Natural killer cell treated with Interleukin-12 subunit alpha and Interleukin-12 subunit beta and Interleukin-15 and Interleukin-18, amount 100 ng/mL, for 72 hours (primary cell): Measurements from ENCODE around the gene BBOX1. TPM values are rescaled to one million over a fixed set of nuclear protein-coding genes. Genes with fewer than 3 reads are reported as not detected.
"Not testable (repeated sequence)": the region's sequence is repeated elsewhere in the genome, so short reads cannot be mapped to it uniquely, and the experiment has no call there.

Source experiments
- ATAC-seq, 2 donors: fragments of 150-1000 bp; cut with Tn5 transposase in 1 of 2; sonication (Bioruptor Pico), chemical (Tn5 transposase) in 1 of 2; 2 replicates each; pipeline ENCODE4 v1.10.0; 2021
- DNase-seq: peaks from one replicate; pipeline ENCODE4 v3.0.0; 2022; ENCODE audit warnings: low spot score
- H3K27ac Mint-ChIP-seq, 2 donors: 1 replicate in 1 of 2; 2 replicates in 1 of 2; pipeline ENCODE4 v1.8.0; 2022; ENCODE audit warnings: mixed read lengths in 2 of 2, mild to moderate bottlenecking in 1 of 2, moderate library complexity in 1 of 2
- H3K27me3 Mint-ChIP-seq, 2 donors: 1 replicate in 1 of 2; 2 replicates in 1 of 2; pipeline ENCODE4 v1.8.0; 2022; ENCODE audit warnings: mixed read lengths in 2 of 2
- H3K36me3 Mint-ChIP-seq: one replicate; pipeline ENCODE4 v1.8.0; 2022; ENCODE audit warnings: mixed read lengths
- H3K4me1 Mint-ChIP-seq, 2 donors: 1 replicate in 1 of 2; 2 replicates in 1 of 2; pipeline ENCODE4 v1.8.0; 2022; ENCODE audit warnings: low read depth in 2 of 2, mixed read lengths in 2 of 2, mild to moderate bottlenecking in 1 of 2
- H3K4me3 Mint-ChIP-seq: one replicate; pipeline ENCODE4 v1.8.0; 2022; ENCODE audit warnings: mixed read lengths
- H3K9me3 Mint-ChIP-seq: 2 replicates; pipeline ENCODE4 v1.8.0; 2022; ENCODE audit warnings: mixed read lengths
- total RNA-seq, 2 donors: library from RNA; stranded (reverse); gene quantifications; one replicate each; pipeline ENCODE4 v1.2.3, GENCODE V29; 2022

BBOX1 gene, protein sequence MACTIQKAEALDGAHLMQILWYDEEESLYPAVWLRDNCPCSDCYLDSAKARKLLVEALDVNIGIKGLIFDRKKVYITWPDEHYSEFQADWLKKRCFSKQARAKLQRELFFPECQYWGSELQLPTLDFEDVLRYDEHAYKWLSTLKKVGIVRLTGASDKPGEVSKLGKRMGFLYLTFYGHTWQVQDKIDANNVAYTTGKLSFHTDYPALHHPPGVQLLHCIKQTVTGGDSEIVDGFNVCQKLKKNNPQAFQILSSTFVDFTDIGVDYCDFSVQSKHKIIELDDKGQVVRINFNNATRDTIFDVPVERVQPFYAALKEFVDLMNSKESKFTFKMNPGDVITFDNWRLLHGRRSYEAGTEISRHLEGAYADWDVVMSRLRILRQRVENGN
- not detected for total RNA-seq

DNA sequence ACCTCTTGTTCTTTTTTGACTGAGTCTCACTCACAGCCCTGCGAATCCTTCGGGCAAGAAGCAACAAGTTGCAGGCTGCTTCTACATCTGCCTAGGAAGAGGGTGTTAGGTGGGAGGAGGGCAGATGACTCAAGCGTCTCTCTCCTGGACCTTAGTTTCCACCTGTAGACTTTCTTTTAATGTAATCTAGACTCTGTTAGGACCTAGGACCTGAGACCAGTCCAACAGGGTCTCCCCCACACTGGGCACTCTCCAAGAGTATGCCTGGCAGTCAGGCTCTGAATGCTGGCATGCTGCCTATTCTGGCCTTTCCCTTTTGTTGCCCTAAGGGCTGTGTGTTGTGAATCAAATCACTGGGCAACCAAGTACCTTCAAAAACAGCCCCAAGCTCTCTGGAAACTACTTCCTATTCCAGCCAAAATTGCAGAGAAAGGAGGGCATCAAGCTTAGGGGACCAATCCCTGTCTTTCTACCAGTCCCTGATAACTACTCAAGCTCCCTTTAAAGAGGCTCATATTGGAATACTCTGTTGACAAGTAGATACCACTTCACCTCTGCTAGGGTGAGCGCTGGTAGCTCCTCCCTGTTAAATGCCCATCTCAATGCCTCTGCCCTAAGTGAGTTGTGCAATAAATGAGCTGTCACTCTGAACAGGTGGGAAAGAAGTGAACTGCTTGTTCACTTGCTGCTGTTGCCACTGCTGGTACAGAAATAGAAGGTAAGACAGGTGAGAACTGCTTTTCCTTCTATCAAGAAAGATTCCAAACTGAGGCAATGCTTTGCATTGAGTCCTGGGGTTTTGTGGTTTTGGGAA lies at the start of gene BBOX1:
BBOX1 (plus strand) TSS at position 514 of the 814 bp plus-strand sequence. CDS start 14,616 bp downstream, outside the sequence.
- ATAC-seq (no peak), DNase-seq (no peak)
- H3K36me3 Mint-ChIP-seq, result no peaks in the 10 kb centered on the region
- no peaks in the 10 kb centered on the region for H3K27me3 Mint-ChIP-seq
- no peaks in the 10 kb centered on the region for H3K4me1 Mint-ChIP-seq
- no peak within 1 kb of the TSS for H3K4me3 Mint-ChIP-seq
- H3K9me3 Mint-ChIP-seq, result peaks cover 26% of the 10 kb centered on the region
- no peak within 1 kb of the TSS for H3K27ac Mint-ChIP-seq

GRCh38 chr11:26992031-26992541 lies 48.5 kb upstream of the BBOX1 start:
- Mint-ChIP-seq H3K4me1 (no peaks in the 10 kb centered on the region), H3K4me3 (no peak overlapping the region), H3K27ac (no peak overlapping the region), H3K9me3 (peaks cover 12% of the 10 kb centered on the region), H3K36me3 (no peaks in the 10 kb centered on the region), H3K27me3 (no peaks in the 10 kb centered on the region)
- no peak for ATAC-seq
- no peak for DNase-seq

- Mint-ChIP-seq H3K4me3 (no peak within 1 kb of the TSS), H3K9me3 (peaks cover 8% of the 10 kb centered on the region), H3K27ac (no peak within 1 kb of the TSS), H3K36me3 (no peaks in the 10 kb centered on the region), H3K27me3 (no peaks in the 10 kb centered on the region), H3K4me1 (no peaks in the 10 kb centered on the region)
- ATAC-seq (no peak), DNase-seq (no peak)
Measured at GRCh38 chr11:26993965-26994457, 46.6 kb upstream of the BBOX1 start, which contains the start of gene FIBIN. Gene FIBIN, plus strand, starts transcription at chr11:26994112. Its CDS starts 415 bp downstream, at chr11:26994527.

DNA sequence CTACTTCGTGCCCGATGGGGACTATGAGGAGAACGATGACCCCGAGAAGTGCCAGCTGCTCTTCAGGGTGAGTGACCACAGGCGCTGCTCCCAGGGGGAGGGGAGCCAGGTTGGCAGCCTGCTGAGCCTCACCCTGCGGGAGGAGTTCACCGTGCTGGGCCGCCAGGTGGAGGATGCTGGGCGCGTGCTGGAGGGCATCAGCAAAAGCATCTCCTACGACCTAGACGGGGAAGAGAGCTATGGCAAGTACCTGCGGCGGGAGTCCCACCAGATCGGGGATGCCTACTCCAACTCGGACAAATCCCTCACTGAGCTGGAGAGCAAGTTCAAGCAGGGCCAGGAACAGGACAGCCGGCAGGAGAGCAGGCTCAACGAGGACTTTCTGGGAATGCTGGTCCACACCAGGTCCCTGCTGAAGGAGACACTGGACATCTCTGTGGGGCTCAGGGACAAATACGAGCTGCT lies 46.0 kb upstream of the BBOX1 start:
- Mint-ChIP-seq H3K27ac (no peak overlapping the region), H3K4me3 (no peak overlapping the region), H3K27me3 (no peaks in the 10 kb centered on the region), H3K4me1 (no peaks in the 10 kb centered on the region), H3K36me3 (no peaks in the 10 kb centered on the region), H3K9me3 (peaks cover 4% of the 10 kb centered on the region)
- no peak for ATAC-seq
- DNase-seq, result no peak

- Mint-ChIP-seq H3K36me3 (no peaks in the 10 kb centered on the region), H3K27ac (no peak overlapping the region), H3K4me3 (no peak overlapping the region), H3K9me3 (peaks cover 3% of the 10 kb centered on the region), H3K27me3 (no peaks in the 10 kb centered on the region), H3K4me1 (no peaks in the 10 kb centered on the region)
- ATAC-seq (no peak), DNase-seq (no peak)
Measured at GRCh38 chr11:26995701-26996460, 44.7 kb upstream of the BBOX1 start.

DNA sequence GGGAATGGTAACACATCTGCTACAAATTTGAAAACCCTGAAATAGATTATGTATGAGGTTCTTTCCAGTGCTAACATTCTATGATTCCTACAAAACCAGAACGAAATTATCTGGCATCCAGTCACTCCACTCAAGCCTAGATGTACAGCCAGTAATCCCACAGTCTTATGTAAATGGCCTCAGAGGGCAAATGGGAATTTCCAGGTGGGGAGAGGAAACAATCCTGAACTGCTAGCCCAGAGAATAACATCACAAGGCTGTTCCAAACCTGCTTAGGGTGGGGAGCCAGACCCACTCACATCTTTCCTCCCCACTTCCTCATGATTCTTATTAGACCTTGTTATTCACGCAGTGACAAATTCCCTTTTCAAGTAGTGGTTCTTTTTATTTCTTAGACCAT lies 43.2 kb upstream of the BBOX1 start:
- Mint-ChIP-seq H3K27ac (no peak overlapping the region), H3K9me3 (peaks cover 3% of the 10 kb centered on the region), H3K4me1 (no peaks in the 10 kb centered on the region), H3K36me3 (no peaks in the 10 kb centered on the region), H3K4me3 (no peak overlapping the region), H3K27me3 (no peaks in the 10 kb centered on the region)
- no peak for DNase-seq
- no peak for ATAC-seq

GRCh38 chr11:27001136-27001730 lies 39.4 kb upstream of the BBOX1 start:
- not testable (repeated sequence) for DNase-seq, H3K27me3 Mint-ChIP-seq, H3K9me3 Mint-ChIP-seq, H3K4me1 Mint-ChIP-seq, H3K36me3 Mint-ChIP-seq, H3K4me3 Mint-ChIP-seq, ATAC-seq, H3K27ac Mint-ChIP-seq

- H3K27ac Mint-ChIP-seq, result no peak overlapping the region
- no peak overlapping the region for H3K4me3 Mint-ChIP-seq
- H3K27me3 Mint-ChIP-seq, result no peaks in the 10 kb centered on the region
- DNase-seq, result no peak
- H3K36me3 Mint-ChIP-seq, result no peaks in the 10 kb centered on the region
- no peak for ATAC-seq
- no peaks in the 10 kb centered on the region for H3K4me1 Mint-ChIP-seq
- peaks cover 2% of the 10 kb centered on the region for H3K9me3 Mint-ChIP-seq
Measured at GRCh38 chr11:27002431-27002830, 38.2 kb upstream of the BBOX1 start.

- Mint-ChIP-seq H3K4me1 (no peaks in the 10 kb centered on the region), H3K4me3 (no peak overlapping the region), H3K27me3 (no peaks in the 10 kb centered on the region), H3K9me3 (peaks cover 2% of the 10 kb centered on the region), H3K36me3 (no peaks in the 10 kb centered on the region), H3K27ac (no peak overlapping the region)
- DNase-seq (no peak), ATAC-seq (no peak)
Measured at GRCh38 chr11:27002838-27003237, 37.8 kb upstream of the BBOX1 start.

DNA sequence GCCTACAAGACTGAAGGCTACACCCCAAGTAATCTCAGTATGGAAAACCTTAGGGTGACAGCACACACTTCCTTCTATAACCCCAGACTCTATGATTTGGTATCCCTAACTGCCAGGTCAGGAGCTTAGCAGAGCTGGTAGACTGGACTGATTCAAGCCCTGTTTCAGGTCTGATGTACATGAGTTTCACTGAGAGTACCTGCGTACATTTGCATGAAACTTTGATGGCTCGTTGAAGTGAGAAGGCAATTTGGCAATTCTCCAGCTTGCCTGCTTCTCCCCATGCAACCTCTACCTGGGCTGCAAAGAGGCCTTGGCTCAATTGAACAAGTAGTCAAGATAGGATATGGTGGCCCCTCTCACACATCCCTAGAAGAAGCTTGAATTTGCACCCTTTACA lies 36.5 kb upstream of the BBOX1 start:
- Mint-ChIP-seq H3K9me3 (peaks cover 2% of the 10 kb centered on the region), H3K36me3 (no peaks in the 10 kb centered on the region), H3K4me1 (no peaks in the 10 kb centered on the region), H3K4me3 (no peak overlapping the region), H3K27ac (no peak overlapping the region), H3K27me3 (no peaks in the 10 kb centered on the region)
- DNase-seq, result no peak
- no peak for ATAC-seq

DNA sequence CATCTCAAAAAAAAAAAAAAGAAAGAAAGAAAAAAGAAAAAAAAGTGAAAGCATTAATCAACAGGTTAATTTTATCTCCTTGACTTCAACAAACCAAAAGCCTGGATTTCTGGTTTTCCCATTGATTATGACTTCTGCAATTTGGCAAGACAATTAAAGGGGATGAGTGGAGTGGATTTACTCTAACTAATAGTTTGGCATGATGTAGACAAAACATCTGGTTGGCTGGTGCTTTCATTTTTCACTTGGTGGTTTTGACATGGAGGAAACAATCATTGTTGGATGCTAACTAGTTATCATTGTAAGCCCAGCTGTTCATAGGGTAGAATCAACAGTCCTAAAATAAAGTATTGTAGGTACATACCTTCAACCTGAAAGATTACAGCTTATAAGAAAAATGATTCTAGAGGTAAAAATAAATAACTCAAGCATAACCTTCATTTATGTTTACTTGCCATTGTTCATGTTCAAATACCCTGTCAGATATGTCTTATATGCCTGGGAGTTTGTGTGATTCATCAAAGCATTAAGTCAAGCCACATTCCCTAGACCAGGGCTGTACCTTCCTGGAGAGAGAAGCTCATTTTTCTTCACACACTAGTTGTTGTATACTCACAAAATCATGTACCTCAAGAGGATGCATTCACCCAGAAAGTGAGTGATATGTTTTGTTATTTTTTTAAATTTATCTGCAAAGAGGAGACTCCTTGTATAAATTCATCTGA lies 31.6 kb upstream of the BBOX1 start:
- H3K27me3 Mint-ChIP-seq, result no peaks in the 10 kb centered on the region
- no peak for ATAC-seq

GRCh38 chr11:27011560-27012233 lies 28.9 kb upstream of the BBOX1 start:
- ATAC-seq (no peak), DNase-seq (no peak)
- no peaks in the 10 kb centered on the region for H3K27me3 Mint-ChIP-seq
- H3K36me3 Mint-ChIP-seq, result no peaks in the 10 kb centered on the region
- H3K4me3 Mint-ChIP-seq, result no peak overlapping the region
- H3K9me3 Mint-ChIP-seq, result peaks cover 7% of the 10 kb centered on the region
- no peaks in the 10 kb centered on the region for H3K4me1 Mint-ChIP-seq
- H3K27ac Mint-ChIP-seq, result no peak overlapping the region

More for the DNA sequence above, 31.6 kb upstream of the BBOX1 start:
- H3K36me3 Mint-ChIP-seq, result no peaks in the 10 kb centered on the region
- no peak for DNase-seq
- H3K4me3 Mint-ChIP-seq, result no peak overlapping the region
- H3K9me3 Mint-ChIP-seq, result peaks cover 3% of the 10 kb centered on the region
- H3K27ac Mint-ChIP-seq, result no peak overlapping the region
- H3K4me1 Mint-ChIP-seq, result no peaks in the 10 kb centered on the region
